Ishikawa (cell line): Measurements from ENCODE around the gene KCNH2.

ENCODE experiments used
- CEBPB ChIP-seq: IDR thresholded peaks from 2 replicates; pipeline ENCODE4 v1.6.1; 2012
- CREB1 ChIP-seq: IDR thresholded peaks from 2 replicates; pipeline ENCODE4 v1.6.1; 2012; ENCODE audit warnings: low read depth
- EGR1 ChIP-seq: IDR thresholded peaks from 2 replicates; pipeline ENCODE4 v1.6.1; 2012
- EP300 ChIP-seq: IDR thresholded peaks from 2 replicates; pipeline ENCODE4 v1.6.1; 2012; ENCODE audit warnings: borderline replicate concordance
- NFIC ChIP-seq: IDR thresholded peaks from 2 replicates; pipeline ENCODE4 v1.6.1; 2012
- TAF1 ChIP-seq: IDR thresholded peaks from 2 replicates; pipeline ENCODE4 v1.6.1; 2012; ENCODE audit warnings: low read depth, mild to moderate bottlenecking
- TCF12 ChIP-seq: IDR thresholded peaks from 2 replicates; pipeline ENCODE4 v1.6.1; 2012; ENCODE audit warnings: low read depth
- TEAD4 ChIP-seq: IDR thresholded peaks from 2 replicates; pipeline ENCODE4 v1.6.1; 2012
- YY1 ChIP-seq: IDR thresholded peaks from 2 replicates; pipeline ENCODE4 v1.6.1; 2012; ENCODE audit warnings: low read depth
- TF ChIP-seq, protein P1 (sequence below): IDR thresholded peaks from 2 replicates; pipeline ENCODE4 v1.6.1; 2012; ENCODE audit warnings: low read depth, mild to moderate bottlenecking
- TF ChIP-seq, protein P2 (sequence below): IDR thresholded peaks from 2 replicates; pipeline ENCODE4 v1.6.1; 2012

DNA sequence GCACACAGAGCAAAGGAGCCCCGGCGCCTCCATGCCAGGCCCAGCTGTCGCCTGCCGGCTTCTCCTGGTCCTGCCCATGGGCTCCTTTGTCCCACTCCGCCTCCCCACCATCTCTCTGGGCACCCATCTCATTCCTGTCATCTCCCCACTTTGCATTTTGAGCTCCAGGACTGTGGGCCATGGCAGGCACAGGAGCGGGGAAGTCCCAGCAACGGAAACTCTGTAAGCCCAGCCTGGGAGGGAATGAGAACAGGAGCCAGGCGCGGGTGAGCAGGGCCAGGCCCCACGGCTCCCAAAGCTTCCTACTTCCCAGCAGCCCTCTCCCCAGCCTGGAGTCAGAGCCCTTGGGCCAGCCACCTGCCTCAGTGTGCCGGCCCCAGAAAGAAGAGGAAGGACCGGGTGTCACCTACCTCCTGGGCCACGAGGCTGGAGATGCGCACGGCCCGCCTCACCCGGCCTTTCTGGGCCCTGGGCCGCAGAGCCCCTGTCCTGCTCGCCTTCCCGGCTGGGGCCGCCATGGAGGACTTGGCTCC is 23.1 kb downstream of the KCNH2 start:
- TF ChIP-seq, protein P1, sequence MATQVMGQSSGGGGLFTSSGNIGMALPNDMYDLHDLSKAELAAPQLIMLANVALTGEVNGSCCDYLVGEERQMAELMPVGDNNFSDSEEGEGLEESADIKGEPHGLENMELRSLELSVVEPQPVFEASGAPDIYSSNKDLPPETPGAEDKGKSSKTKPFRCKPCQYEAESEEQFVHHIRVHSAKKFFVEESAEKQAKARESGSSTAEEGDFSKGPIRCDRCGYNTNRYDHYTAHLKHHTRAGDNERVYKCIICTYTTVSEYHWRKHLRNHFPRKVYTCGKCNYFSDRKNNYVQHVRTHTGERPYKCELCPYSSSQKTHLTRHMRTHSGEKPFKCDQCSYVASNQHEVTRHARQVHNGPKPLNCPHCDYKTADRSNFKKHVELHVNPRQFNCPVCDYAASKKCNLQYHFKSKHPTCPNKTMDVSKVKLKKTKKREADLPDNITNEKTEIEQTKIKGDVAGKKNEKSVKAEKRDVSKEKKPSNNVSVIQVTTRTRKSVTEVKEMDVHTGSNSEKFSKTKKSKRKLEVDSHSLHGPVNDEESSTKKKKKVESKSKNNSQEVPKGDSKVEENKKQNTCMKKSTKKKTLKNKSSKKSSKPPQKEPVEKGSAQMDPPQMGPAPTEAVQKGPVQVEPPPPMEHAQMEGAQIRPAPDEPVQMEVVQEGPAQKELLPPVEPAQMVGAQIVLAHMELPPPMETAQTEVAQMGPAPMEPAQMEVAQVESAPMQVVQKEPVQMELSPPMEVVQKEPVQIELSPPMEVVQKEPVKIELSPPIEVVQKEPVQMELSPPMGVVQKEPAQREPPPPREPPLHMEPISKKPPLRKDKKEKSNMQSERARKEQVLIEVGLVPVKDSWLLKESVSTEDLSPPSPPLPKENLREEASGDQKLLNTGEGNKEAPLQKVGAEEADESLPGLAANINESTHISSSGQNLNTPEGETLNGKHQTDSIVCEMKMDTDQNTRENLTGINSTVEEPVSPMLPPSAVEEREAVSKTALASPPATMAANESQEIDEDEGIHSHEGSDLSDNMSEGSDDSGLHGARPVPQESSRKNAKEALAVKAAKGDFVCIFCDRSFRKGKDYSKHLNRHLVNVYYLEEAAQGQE = no peak
- no peak for TF ChIP-seq CEBPB
- TF ChIP-seq, protein P2, sequence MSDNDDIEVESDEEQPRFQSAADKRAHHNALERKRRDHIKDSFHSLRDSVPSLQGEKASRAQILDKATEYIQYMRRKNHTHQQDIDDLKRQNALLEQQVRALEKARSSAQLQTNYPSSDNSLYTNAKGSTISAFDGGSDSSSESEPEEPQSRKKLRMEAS = no peak
- TF ChIP-seq TCF12 = no peak
- no peak for TF ChIP-seq EGR1
- no peak for TF ChIP-seq YY1
- no peak for TF ChIP-seq TAF1
- no peak for TF ChIP-seq CREB1
- TF ChIP-seq TEAD4 = no peak
- TF ChIP-seq NFIC = no peak
- TF ChIP-seq EP300 = no peak
